ENCODE results near the gene GRP. TPM values are rescaled to one million over a fixed set of nuclear protein-coding genes. Genes with fewer than 3 reads are reported as not detected.

Gene GRP
- total RNA-seq, 2 experiments from 2014 or later = not detected

DNA sequence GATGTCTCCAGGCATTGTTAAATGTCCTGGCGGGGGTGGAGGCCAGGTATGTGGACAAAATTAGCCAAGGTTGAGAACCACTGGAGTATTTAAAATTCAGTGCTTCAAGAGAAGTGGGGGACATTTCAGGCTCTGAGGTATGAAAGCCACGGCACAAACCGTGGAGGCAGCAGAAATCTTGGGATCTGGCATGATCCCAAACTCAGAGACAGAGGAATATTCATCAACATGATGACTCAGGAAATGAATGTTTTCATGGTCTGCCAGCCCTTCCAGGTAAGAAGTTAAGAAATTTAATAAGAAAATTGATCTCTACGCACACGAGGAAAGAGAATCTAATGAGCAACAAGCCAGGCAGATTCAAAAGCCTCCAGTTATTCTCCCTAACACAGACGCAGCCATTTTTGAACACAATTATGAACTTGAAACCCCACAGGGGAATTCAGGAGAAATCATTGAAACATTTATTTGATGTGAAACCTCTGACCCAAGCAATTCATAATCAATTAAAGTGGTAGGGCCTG lies 11.3 kb upstream of the GRP start:
- ChIA-PET CTCF (no interaction called here), POLR2A (no interaction called here)
- no peak overlapping the region for H3K27ac Mint-ChIP-seq
- H3K9me3 Mint-ChIP-seq = no peaks in the 10 kb centered on the region
- peaks cover 19% of the 10 kb centered on the region for H3K27me3 Mint-ChIP-seq
- no peak overlapping the region for H3K4me3 Mint-ChIP-seq
- DNase-seq = no peak
- no peaks in the 10 kb centered on the region for H3K36me3 Mint-ChIP-seq (ENCODE audit: low read depth)
- H3K4me1 Mint-ChIP-seq = no peaks in the 10 kb centered on the region

DNA sequence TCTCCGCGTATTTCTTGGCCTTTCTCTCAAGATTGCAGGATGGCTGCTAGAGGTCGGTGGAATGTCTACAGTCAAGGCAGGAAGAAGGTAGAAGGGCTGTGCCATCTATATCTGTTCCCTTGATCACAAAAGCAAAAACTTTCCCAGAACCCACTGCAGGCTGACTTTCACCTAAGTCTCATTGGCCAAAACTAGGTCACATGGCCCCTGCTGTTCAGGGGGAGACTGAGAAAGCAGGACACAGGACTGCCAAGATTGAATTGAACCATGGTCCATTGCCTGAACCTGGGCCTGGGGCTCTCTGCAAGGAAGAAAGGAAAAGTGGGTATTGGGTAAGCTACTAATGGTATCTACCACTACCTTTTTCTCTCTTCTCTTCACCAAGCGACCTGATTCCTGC lies 9.7 kb upstream of the GRP start:
- no peaks in the 10 kb centered on the region for H3K36me3 Mint-ChIP-seq (ENCODE audit: low read depth)
- H3K4me1 Mint-ChIP-seq = no peaks in the 10 kb centered on the region
- H3K27me3 Mint-ChIP-seq = peaks cover 14% of the 10 kb centered on the region
- POLR2A ChIA-PET = no interaction called here
- CTCF ChIA-PET = no interaction called here
- H3K27ac Mint-ChIP-seq = no peak overlapping the region
- no peak for DNase-seq
- H3K4me3 Mint-ChIP-seq = no peak overlapping the region
- H3K9me3 Mint-ChIP-seq = no peaks in the 10 kb centered on the region

DNA sequence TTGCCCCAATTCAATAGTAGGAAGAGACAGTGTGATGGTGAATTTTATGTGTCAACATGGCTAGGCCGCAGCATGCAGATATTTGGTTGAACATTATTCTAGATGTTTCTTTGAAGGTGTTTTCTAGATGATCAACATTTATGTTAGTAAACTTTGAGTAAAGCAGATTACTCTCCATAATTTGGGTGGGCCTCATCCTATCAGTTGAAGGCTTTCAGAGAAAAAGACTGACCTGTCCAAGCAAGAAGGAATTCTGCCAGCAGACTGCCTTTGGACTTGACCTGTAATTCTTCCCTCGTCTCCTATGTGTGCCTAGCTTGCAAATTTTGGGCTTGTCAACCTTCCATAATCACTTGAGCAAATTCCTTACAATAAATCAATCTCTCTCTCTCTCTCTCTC lies 8.3 kb upstream of the GRP start:
- H3K4me1 Mint-ChIP-seq = no peaks in the 10 kb centered on the region
- ChIA-PET CTCF (no interaction called here), POLR2A (no interaction called here)
- H3K27ac Mint-ChIP-seq = no peak overlapping the region
- no peak overlapping the region for H3K4me3 Mint-ChIP-seq
- no peaks in the 10 kb centered on the region for H3K9me3 Mint-ChIP-seq
- no peaks in the 10 kb centered on the region for H3K36me3 Mint-ChIP-seq (ENCODE audit: low read depth)
- DNase-seq = no peak
- peaks cover 18% of the 10 kb centered on the region for H3K27me3 Mint-ChIP-seq

DNA sequence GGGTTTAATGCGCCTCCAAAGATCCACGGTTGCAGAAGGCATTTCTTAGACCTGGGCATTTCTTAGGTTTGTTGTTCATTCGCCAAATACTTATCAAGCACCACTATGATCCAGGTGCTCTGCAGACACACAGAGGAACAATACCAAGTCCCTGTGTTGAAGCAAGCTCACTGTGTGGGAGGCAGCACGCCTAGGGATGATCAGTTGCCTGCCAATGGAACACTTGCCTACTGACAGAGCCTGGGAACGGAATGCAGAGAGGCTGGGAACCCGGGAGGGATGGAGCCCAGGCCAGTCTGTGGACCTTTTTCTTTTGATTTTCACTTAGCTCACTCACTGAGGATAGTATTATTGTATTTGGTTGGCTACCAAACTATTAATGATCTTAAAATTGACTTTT lies 1.9 kb upstream of the GRP start:
- Mint-ChIP-seq H3K4me1 (peaks cover 6% of the 10 kb centered on the region), H3K27me3 (peaks cover 54% of the 10 kb centered on the region), H3K27ac (no peak overlapping the region), H3K36me3 (ENCODE audit: low read depth) (no peaks in the 10 kb centered on the region), H3K4me3 (no peak overlapping the region), H3K9me3 (no peaks in the 10 kb centered on the region)
- CTCF ChIA-PET = interaction anchor here (0.6 to 1.3 kb wide), 2 partner anchors 10 to 710 kb away, joined by 3 to 5 read pairs; no protein-coding TSS in a partner anchor
- no peak for DNase-seq
- POLR2A ChIA-PET = no interaction called here

DNA sequence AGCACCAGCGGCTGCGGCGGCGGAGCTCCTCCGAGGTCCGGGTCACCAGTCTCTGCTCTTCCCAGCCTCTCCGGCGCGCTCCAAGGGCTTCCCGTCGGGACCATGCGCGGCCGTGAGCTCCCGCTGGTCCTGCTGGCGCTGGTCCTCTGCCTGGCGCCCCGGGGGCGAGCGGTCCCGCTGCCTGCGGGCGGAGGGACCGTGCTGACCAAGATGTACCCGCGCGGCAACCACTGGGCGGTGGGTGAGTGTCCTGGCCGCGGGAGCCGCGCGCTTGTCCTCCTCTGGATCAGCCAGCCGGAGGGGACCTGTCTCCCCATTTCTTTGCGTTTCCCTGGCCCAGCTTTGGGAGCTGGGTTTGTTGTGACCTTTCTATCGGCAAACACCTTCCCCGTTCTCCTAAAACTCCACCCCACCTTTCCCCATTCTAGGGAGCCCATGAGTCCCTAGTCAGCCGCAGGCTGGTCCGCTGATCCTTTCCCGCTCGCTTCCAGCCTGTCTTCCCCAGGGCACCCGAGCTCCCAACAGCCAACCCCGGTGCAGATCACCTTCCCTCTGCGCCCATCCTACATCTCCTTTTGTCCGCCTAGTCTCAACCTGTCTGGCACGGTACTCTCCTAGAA lies 316 bp downstream of the GRP start:
- Mint-ChIP-seq H3K9me3 (no peaks in the 10 kb centered on the region), H3K36me3 (ENCODE audit: low read depth) (no peaks in the 10 kb centered on the region), H3K27me3 (peaks cover 70% of the 10 kb centered on the region), H3K27ac (no peak overlapping the region), H3K4me3 (no peak overlapping the region), H3K4me1 (peaks cover 6% of the 10 kb centered on the region)
- CTCF ChIA-PET = interaction anchor here (0.8 to 1.1 kb wide), 2 partner anchors 36 to 53 kb away, joined by 3 read pairs; partner anchors contain the start of gene RAX
- POLR2A ChIA-PET = no interaction called here
- no peak for DNase-seq

DNA sequence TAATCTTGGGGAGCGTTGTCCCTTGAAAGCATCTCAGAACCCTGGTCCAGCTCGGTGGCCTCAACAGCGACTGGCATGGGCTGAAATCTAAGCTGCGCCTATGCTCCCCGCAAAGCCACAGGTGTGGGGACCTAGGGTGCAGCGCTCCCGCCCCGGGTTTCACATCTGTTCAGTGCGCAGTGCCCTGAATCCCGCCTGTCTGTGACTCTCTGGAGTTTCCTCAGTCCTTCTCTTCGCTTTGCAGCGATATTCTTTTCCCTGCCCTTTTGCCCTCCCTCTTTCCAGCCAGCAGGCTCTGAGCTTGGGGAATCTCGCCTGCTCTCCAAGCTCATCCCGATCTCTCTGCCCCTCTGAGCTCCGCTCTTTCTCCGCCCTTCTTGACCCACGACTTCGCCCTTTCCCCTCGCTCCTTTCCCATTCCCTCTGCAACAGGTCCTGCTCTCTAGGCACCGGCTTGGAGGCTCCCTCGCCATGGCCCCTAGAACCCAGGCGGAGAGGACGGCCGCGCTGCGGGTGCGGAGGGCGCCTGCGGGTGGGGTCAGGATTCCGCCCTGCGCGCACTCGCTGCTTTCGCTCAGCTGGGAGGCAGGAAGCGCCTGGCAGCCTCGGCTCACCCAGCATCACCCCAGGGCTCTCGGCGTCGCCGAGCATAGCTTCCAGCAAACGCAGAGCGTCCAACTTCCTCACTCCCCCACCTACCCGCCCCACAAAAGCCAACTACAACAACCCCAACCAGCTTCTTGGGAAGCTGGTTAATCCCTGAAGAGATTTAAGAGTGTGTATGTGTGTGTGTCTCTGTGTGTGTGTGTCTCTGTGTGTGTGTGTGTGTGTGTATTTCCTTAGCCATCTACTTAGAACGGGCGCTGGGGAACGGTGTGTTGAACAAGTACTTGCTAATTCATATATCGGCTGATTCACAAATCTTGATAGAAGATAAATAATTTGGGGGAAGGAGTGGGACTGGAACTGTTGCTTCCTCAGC lies 1.1 kb downstream of the GRP start:
- Mint-ChIP-seq H3K4me1 (peaks cover 6% of the 10 kb centered on the region), H3K36me3 (ENCODE audit: low read depth) (no peaks in the 10 kb centered on the region), H3K4me3 (no peak overlapping the region), H3K9me3 (no peaks in the 10 kb centered on the region), H3K27ac (no peak overlapping the region), H3K27me3 (peaks cover 73% of the 10 kb centered on the region)
- DNase-seq = no peak
- POLR2A ChIA-PET = no interaction called here
- CTCF ChIA-PET = no interaction called here

DNA sequence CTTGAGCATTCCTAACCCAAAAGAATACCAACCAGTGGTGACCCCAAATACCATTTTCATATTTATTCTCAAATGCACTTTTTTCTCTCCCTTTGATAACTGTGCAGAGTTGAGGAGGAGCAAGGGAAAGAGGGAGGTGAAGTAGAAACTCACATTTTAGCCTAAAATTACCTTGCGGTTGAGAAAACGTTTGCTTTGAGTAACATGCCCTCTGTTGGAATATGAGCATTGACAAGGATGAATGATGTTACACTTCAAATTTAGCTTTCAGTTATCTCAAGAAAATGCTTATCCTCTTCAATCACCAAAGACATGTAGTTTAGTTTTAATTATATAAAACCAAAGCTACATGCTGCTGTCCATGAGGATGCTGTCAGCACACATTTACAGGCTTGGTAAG lies 2.4 kb downstream of the GRP start:
- Mint-ChIP-seq H3K27me3 (peaks cover 73% of the 10 kb centered on the region), H3K27ac (no peak overlapping the region), H3K9me3 (no peaks in the 10 kb centered on the region), H3K36me3 (ENCODE audit: low read depth) (no peaks in the 10 kb centered on the region), H3K4me3 (no peak overlapping the region), H3K4me1 (peaks cover 6% of the 10 kb centered on the region)
- no peak for DNase-seq
- POLR2A ChIA-PET = no interaction called here
- CTCF ChIA-PET = no interaction called here

DNA sequence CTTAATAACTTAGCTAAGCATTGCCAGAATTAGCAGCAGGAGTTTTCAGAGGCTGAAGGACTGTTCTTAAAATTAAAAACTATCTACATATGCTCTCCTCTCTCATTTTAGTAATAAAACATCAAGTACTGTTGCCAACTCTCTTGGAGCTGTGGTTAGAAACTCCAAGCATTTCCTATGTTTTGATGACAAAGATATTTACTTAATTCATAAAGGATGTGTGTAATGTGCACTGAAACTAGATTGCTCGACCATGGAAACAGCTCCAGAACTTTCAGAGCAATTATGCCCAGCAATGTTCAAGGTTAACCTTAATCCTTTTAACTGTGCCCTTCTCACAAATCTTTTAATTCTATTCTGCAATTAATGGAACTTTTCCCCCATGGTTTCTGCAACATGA lies 8.4 kb downstream of the GRP start:
- ChIA-PET POLR2A (no interaction called here), CTCF (interaction anchor here (0.6 to 1.8 kb wide), 2 partner anchors 11 to 43 kb away, joined by 5 to 6 read pairs; no protein-coding TSS in a partner anchor)
- no peaks in the 10 kb centered on the region for H3K36me3 Mint-ChIP-seq (ENCODE audit: low read depth)
- peaks cover 40% of the 10 kb centered on the region for H3K27me3 Mint-ChIP-seq
- no peaks in the 10 kb centered on the region for H3K9me3 Mint-ChIP-seq
- no peak overlapping the region for H3K27ac Mint-ChIP-seq
- H3K4me3 Mint-ChIP-seq = no peak overlapping the region
- H3K4me1 Mint-ChIP-seq = no peaks in the 10 kb centered on the region
- DNase-seq = no peak

DNA sequence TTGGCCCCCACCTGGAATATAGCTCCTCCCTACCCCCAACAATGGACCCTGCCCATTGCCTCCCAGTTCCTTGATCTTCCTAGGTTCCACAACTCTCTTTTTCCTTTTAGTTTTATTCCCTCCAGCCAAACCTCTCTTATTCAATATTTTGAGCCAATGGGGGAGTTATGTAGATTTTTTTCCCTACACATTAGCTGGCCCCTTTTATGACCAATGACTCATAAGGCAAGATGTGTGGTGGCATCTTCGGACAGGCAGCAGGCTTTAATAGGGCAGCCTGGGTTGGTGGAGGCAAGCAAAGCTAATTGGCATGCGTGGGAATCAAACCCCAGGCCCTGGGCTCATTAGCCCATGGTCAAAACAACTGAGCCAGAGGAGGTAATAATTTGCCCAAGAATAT lies 9.2 kb downstream of the GRP start:
- ChIA-PET CTCF (interaction anchor here (1.3 kb wide), 1 partner anchor 29 kb away, joined by 3 read pairs; no protein-coding TSS in a partner anchor), POLR2A (no interaction called here)
- Mint-ChIP-seq H3K9me3 (no peaks in the 10 kb centered on the region), H3K4me3 (no peak overlapping the region), H3K27me3 (peaks cover 33% of the 10 kb centered on the region), H3K36me3 (ENCODE audit: low read depth) (no peaks in the 10 kb centered on the region), H3K4me1 (no peaks in the 10 kb centered on the region), H3K27ac (no peak overlapping the region)
- no peak for DNase-seq

DNA sequence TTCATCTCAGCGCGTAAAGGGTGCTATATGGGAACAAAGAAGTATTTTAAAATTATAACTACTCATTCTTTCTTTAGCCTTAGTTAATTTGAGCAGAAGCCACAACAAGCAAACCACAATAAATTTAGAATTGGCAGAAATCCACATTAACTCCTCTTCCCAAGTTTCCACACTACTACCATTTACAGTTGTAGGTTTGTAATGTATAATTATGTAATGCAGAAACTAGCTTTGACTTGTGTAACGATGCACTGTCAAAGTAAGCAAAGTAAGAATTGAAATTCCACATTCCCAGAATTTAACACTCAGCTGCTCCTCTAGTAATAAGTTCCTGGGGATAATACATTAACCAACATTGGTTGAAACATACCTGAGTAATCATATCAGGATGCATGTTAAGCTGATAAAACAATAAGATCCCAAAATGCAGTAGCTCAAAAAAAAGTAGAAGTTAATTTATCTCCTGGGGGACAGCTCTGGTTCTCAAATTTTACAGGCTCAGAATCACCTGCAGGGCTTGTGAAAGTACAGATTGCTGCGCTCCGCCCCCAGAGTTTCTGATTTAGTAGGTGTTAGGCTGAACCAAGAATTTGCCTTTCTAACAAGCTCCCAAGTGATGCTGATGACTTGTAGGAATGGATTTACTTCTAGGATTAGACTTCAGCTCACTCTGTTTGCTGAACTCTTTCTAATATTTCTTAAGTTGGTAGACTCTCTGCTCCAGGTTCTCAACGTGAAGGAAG lies 9.9 kb downstream of the GRP start:
- ChIA-PET POLR2A (no interaction called here), CTCF (interaction anchor here (0.6 to 1.3 kb wide), 2 partner anchors 28 to 174 kb away, joined by 3 read pairs; no protein-coding TSS in a partner anchor)
- H3K27me3 Mint-ChIP-seq = peaks cover 28% of the 10 kb centered on the region
- H3K27ac Mint-ChIP-seq = no peak overlapping the region
- H3K9me3 Mint-ChIP-seq = no peaks in the 10 kb centered on the region
- no peak for DNase-seq
- H3K36me3 Mint-ChIP-seq (ENCODE audit: low read depth) = no peaks in the 10 kb centered on the region
- no peaks in the 10 kb centered on the region for H3K4me1 Mint-ChIP-seq
- H3K4me3 Mint-ChIP-seq = no peak overlapping the region

DNA sequence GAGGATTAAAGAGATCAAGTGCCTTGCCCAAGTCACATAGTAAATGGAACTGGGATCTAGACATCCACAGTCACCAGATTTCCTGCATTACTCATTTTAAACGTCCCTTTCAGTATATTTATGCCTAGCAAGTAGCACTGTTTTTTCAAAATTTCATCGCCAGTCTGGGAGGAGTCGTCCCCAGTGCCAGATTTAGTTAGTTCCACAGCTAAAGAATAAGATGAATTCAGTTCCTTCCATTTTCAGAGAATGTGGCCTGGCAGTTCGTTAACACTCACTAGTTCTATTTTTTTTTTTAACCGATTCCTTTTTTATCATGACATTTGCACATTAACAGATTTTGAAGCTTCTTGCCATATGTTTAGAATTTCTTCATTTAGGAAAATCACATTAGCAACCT lies 11.2 kb downstream of the GRP start:
- H3K27me3 Mint-ChIP-seq = peaks cover 20% of the 10 kb centered on the region

DNA sequence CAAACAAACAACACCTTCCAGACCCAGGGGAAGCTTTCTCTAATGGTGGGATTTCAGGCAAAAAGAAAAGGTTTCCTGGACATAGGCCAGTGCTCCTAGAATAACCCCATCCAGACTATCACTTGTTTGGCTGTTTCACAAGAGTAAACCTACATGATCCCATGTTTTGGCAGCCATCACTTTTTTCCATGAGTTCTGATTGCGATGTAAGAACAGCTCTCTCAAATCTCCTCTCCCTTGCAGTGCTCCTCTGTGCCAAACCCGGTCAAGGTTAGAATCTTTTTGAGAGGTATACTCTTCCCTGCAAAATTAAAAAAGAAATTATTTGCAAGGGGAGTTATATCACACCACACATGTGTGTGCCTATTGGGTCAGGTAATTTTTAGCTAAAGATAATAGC lies 11.9 kb downstream of the GRP start:
- no peaks in the 10 kb centered on the region for H3K9me3 Mint-ChIP-seq
- CTCF ChIA-PET = no interaction called here
- peaks cover 18% of the 10 kb centered on the region for H3K27me3 Mint-ChIP-seq
- no peak overlapping the region for H3K4me3 Mint-ChIP-seq
- H3K36me3 Mint-ChIP-seq (ENCODE audit: low read depth) = no peaks in the 10 kb centered on the region
- POLR2A ChIA-PET = no interaction called here
- no peak overlapping the region for H3K27ac Mint-ChIP-seq
- H3K4me1 Mint-ChIP-seq = no peaks in the 10 kb centered on the region
- DNase-seq = no peak

More for the DNA sequence above, 11.2 kb downstream of the GRP start:
- Mint-ChIP-seq H3K4me1 (no peaks in the 10 kb centered on the region), H3K4me3 (no peak overlapping the region), H3K27ac (no peak overlapping the region), H3K36me3 (ENCODE audit: low read depth) (no peaks in the 10 kb centered on the region), H3K9me3 (no peaks in the 10 kb centered on the region)
- DNase-seq = no peak
- ChIA-PET CTCF (interaction anchor here (1.2 kb wide), 1 partner anchor 22 kb away, joined by 3 read pairs; no protein-coding TSS in a partner anchor), POLR2A (no interaction called here)
